Inferior parietal cortex (tissue), 1 donor: Measurements from ENCODE around the gene TLK2.
"Not testable (repeated sequence)": the region's sequence is repeated elsewhere in the genome, so short reads cannot be mapped to it uniquely, and the experiment has no call there.

Experiments used
- DNase-seq: peaks from one replicate; pipeline ENCODE4 v3.0.0-alpha.2; 2016; ENCODE audit errors: extremely low spot score

TLK2 gene

DNA sequence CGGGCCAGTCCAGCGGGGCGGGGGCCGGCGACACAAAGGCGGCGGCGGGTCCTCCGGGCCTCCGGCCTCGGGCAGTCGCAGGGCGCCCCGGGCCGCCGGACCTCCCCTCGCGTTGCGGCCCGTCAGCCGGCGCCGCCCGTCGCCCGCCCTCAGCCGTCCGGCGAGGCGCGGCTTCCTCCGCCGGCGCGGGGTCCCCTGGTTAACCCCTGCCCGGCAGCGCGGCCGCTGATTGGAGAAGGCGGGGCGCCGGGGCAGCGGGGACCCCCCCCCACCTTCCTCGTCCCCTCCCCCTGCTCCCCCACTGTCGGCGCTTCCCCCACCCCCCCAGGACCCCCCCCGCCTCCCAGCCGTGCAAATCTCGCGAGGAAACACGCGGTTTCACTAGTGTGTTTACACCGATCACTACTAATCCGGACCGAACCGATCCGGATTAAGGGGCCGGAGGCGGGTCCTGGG is at the start of gene TLK2:
Gene TLK2 (plus strand): TSS at position 402 of the 456 bp plus-strand sequence. CDS start 2,301 bp downstream, outside the sequence.
- peak; percentile 40 for DNase-seq

DNA sequence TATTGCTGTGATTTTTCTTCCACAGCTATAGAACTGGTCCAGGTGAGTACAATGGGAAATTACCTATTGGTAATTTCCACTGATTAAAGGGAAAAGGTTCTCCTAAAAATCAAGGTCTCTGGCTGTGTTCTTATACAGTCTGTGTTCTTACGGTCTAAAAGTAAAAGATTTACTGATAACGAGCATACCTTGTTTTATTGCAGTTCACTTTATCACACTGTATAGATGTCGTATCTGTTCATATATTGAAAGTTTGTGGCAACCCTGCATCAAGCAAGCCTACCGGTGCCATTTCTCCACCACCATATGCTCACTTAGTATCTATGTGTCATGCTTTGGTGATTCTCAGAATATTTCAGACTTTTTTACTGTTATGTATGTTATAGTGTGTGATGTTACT is 43.4 kb upstream of the TLK2 start:
- not testable (repeated sequence) for DNase-seq

DNA sequence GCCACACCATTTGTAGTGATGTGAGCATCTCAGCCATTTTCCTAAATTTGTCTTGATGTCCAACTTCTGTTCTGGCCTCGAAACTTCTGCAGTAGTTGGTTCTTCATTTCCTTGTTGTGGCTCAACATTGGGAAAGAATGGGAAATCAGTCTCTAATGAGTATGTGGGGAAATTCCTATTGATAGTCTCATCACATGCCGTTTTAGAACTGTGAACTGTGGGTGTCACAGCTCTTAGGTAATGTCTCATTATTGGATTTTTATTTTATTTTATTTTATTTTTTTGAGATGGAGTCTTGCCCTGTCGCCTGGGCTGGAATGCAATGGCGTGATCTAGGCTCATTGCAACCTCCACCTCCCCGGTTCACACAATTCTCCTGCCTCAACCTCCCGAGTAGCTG is 37.4 kb upstream of the TLK2 start:
- not testable (repeated sequence) for DNase-seq

DNA sequence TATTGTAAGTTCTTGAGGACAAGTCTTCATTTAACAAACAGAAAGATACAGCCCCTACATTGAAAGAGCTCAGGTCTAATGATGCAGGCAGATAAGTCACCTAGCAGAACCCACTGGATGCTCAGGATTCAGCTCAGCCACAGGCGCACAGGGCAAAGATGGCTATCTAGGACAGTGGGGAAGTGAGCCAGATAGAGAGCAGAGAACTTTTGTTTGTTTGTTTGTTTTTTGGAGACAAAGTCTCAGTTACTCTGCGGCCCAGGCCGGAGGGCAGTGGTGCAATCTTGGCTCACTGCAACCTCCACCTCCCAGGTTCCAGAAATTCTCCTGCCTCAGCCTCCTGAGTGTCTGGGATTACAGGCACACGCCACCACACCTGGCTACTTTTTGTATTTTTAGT is 34.6 kb upstream of the TLK2 start:
- DNase-seq = no peak

DNA sequence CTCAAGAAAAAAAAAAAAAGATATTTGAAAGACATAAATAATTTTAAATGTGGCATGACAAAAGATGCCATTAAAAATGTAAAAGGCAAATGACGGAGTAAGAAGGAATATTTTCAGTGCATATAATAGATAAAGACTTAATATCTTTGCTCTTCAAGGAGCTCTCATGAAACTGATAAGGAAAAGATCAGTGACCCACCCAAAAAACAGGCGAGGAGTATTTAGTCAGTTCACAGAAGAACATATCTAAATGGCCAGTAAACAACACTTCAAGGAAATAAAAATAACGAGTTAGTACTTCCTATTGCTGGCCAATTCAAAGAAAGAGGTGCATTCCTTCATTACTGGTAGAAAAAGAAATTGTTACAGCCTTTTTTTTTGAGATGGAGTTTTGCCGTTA is 32.8 kb upstream of the TLK2 start:
- DNase-seq = not testable (repeated sequence)

DNA sequence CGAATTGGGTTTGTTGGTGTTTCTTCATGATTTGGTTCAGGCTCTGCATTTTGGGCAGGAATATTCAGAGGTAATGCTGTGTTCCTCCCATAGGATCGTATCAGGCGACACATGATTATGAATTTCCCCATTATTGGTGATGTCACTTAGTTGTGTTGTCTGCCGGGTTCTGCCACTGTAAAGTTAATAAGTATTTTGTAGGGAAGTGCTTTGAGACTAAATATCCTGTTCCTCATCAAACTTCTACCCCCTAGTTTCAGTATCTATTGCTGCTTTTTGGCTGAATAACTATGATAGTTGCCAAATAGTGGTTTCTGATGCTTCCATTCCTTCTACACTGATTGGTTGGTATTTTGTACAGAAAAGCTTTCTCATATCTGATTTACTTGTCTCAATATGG is 26.4 kb upstream of the TLK2 start:
- not testable (repeated sequence) for DNase-seq

DNA sequence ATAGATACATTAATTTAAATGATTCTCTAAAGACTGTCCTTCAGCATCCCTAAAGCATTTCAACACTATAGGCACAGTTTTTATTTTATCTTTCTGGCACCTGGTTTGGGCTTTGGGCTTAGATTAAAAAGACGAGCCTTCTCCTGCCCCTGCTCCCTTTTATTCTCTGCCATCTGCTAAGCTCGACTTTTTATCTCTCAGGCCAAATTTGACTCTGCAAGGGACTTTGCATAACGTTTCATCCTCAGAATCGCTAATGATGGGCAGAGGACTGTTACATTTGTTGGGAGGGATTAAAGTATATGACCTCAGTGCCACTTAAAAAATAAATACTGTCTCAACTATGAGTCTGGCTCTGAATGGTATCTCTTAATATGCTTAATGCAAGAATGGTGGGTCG is 25.6 kb upstream of the TLK2 start:
- not testable (repeated sequence) for DNase-seq

DNA sequence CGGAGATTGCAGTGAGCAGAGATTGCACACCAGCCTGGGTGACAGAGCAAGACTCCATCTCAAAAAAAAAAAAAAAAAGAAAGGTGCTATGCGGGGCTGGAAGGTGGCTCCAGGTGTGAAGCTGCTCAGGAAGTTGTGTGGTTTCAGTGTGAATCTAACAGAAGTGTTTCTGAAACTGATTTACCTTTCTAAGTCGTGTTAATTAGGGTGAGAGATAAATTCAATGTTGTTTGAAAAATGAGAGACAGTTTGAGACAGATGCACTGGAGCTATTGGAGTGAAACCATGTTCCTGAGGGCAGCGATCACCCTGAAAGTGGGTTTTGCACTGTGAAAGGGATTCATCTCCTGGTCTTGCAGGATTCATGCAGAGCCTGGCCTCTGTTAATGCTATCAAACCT is 25.0 kb upstream of the TLK2 start:
- DNase-seq = not testable (repeated sequence)

DNA sequence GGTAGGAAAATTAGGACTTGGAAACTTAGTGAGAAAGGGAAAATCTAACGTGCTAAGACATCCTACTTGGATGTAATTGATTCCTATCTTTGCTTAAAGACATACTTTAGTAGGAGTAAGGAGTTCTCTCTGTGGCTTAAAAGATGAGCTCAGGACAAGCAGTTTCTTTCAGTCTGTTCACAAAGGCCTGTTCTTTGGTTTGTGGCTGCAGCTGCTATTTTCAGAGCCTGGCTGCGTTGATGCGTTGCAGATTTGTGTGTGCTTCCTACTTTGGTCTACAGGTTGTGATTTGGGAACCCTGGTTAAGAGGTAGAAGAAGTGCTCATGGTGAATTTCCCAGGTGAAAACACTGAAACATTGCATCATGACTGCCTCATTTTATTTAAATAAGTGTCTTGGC is 24.5 kb upstream of the TLK2 start:
- DNase-seq = peak; percentile 5

DNA sequence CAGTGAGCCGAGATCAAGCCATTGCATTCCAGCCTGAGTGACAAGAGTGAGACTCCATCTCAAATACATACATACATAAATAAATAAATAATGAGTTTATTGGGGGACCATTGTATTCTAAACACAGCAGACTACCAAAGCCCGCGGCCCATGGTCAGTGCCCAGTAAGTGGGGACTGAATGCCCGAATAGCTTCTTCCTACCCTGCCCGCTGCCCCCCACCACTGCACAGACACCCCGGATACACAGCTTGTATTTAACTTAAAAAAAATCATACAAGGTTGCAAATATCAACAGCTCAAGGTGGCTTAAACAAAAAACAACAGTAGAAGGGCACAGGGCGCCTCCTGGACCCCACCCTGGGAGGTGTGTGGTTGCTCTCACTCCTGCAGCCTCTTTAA is 22.6 kb upstream of the TLK2 start:
- no peak for DNase-seq

DNA sequence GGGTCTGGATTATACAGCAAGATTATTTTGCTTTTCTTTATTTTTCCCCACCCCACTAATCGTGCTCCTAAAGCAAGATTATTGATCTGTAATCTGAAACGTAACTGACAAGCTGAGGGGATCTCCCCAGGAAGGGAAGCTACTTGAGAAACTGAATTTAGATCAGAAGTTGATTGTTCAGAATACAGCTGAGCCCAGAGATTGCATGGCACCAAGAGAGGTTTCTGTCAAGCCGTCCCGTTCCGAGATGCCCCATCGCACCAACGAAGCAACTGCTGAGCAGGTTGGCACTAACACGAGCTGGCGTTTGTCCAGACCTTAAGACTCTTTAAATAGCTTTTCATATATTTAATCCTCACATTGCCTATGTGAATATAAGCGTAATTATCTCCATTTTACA is 20.1 kb upstream of the TLK2 start:
- not testable (repeated sequence) for DNase-seq

DNA sequence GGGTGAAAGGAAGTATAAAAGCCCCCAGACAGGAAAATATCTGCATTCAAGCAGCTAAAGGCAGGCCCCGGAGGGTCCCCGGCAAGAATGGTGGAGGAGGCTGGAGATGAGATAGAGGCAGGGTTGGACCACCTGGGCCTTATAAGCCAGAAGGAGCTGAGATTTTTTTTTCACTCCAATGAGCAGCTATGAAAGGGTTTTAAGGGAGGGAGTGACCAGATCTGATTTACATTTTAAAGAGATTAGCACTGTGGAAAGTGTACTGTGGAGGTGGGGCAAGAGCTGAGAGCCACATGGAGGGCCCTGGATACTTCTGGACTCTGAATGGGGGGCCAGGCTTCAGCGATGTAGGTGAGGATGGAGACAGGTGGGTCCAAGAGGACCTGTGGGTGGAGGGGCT is 14.2 kb upstream of the TLK2 start:
- DNase-seq = not testable (repeated sequence)

DNA sequence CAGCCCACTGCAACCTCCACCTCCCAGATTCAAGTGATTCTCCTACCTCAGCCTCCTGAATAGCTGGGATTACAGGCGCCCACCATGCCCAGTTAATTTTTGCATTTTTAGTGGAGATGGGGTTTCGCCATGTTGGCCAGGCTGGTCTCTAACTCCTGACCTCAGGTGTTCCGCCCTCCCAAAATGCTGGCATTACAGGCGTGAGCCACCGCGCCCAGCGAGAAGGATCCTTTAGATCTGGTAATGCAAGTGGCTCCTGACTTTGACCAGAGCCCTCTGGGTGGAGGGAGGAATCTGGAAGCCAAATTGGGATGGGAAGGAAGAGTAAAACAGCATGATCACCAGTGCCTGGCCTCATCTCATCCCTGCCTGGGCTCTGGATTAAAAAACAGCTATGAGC is 13.4 kb upstream of the TLK2 start:
- not testable (repeated sequence) for DNase-seq

DNA sequence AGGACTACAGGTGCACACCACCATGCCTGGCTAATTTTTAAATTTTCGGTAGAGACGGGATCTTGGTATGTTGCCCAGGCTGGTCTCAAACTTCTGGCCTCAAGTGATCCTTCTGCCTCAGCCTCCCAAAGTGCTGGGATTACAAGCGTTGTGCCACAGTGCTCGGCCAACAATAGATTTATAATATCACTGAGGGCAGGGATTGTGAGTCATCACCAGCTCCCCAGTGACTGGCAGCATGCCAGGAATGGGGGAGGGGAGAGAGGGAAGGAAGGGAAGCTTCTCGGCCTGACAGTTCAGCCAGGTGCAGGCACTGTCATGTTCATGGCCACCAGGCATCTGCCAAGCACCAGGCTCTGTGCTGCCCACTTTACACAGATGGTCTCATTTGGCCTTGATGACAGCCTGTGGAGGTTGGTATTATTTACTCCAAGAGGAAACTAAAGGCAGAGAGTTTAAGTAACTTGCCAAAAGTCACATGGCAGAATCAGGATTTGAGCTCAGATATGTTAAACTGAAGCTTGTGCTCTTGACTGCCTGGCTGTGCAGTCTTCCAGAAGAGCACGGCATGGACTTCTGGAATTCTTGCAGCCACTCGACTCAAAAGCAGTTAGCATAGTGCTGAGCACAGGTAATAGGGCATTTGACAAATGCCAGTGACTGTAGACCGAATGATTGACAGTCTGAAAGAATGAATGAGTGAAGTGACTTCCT is 7.8 kb upstream of the TLK2 start:
- DNase-seq = peak; percentile 42

DNA sequence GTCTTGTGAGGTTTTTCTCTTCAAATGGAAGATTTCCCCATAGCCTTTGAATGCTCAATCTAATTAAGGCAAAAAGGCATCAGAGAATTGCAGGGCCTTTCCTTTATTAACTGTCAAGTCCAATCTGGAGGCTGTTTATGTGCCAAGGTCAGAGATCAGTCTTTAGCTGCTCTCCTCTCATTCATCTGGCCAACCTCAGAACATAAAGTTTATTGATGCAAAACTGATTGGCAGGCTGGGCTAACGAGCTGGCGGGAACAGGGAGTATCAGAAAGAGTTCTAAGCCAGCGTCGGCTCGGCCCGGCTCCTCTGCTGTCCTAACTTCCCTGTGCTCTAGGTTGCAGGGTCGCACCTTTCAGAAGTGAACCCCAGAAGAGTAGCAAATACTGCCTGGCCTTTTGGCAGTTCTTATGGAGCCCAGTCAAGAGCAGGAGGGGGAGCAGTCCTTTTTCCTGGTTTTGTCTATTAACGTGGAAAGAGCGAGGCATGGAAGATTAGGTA is 7.2 kb upstream of the TLK2 start:
- not testable (repeated sequence) for DNase-seq

DNA sequence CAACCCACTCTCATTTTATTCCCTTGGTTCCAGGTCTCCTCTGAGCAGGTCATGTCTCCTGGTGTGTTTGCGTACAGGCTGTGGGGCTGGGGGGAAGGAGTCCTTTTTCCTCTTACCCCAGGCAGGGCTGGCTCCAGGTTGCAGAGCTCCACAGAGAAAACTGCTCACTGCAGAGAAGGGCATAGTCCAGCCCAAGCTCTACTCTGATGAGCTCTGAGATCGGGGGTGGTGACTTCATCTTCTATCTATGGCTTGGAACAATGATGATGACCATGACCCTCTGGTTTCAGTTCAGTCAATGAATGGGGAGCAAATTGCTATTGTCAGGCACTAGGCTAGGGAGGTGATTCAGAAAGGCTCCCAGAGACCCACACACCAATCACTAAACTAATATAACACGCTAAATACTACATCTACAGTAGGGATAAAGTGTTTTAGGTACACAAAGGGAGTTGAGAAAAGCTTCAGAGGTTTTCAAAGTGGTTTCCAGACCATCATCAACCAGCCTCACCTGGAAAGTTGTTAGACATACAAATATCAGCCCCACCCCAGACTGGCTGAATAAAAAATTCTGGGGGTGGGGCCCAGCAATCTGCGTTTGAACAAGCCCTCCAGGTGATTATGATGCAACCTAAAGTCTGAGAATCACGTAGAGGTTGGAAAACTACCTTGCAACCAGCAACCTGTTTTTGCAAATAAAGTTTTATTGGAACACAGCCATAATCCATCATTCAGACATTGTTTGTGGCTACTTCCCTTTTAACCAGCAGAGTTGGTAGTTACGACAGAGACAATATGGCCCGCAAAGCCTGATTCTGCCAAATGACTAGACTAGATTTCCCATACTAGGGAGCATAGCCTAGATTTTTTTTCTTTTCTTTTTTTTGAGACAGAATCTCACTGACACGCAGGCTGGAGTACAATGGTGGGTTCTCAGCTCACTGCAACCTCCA is 5.3 kb upstream of the TLK2 start:
- DNase-seq = not testable (repeated sequence)

DNA sequence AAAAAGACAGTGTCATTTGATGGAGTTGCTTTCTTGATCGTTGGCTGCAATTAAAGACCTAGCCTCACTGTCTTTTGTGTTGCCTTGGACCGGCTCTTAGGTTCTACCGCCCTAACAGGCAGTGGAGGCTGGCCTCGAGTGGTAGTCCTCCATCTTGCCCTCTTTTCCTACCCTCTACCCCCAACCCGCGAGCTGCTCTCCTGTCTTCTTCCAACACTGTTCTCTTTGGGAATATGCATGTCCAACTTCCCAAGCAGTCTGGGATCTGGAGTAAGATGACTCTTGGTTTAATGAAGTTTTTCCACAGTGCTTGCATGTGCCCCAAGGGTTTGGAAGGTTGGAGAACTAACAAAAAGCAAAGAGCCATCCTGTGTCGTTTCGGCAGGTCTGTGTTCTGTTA is 1.5 kb upstream of the TLK2 start:
- not testable (repeated sequence) for DNase-seq

DNA sequence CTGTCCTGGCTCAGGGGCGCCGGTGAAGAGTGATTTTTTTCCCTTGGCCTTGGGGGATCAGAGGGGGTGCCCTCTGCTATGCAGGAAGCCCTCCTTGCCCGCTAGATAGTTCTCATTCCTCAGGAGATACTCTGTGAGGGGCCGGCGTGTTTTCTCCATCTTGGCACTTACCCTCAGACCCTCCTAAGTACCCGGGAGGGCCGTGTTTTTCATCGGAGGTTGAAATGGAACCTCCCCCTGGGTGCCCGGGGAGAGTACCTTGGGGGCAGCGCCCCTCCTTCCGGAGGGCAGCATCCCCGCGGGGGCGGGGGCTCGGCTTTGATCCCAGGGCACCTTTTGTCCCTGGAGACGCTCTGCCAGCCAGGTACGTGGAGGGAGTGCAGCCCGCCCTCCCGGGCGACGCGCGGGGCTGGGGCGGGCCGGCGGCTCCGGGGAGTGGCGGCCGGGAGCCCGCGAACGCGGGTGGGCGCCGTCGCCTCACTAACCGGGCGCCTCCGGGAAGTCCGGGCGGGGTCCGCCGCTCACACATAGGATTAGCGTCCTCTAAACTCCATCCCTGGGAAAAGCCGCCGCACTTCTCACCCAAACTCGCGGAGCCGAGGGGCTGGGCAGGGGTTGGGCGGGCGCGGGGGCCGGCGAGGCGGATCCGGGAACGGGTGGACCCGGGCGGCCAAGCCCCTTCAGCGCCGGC is 762 bp upstream of the TLK2 start:
- not testable (repeated sequence) for DNase-seq

DNA sequence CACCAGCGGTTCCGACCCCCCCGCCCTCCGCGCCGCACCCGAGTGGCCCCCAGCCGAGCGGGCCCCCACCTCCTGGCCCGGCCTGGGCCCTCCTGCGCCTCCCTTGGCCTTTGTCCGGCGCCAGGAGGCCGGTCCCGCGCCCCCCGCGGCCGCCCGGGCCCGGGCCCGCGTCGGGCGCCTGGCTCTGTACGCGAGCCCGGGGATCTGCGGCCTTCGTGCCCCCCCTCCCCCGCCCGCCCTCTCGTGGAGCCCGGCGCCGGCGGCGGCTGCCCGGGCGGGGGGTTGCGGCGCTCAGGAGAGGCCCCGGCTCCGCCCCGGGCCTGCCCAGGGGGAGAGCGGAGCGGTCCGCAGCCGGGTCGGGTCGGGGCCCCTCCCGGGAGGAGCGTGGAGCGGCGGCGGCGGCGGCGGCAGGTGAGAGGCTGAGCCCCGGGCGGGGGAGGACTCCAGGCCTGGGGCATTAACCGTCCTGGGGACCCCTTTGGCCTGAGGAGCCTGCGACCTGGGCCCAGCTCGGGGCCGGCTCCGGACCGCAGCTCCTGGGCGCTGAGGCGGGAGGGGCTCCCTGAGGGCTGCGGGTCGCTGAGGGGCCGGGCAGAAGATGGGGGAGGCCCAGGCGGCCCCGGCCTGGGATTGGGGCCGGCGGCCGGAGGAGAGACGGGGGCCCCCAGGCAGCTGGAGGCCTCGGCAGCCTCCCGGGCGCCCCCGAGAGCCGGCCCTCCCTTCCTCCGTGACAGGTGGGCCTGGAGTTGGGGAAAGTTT is 434 bp downstream of the TLK2 start:
- DNase-seq = not testable (repeated sequence)

DNA sequence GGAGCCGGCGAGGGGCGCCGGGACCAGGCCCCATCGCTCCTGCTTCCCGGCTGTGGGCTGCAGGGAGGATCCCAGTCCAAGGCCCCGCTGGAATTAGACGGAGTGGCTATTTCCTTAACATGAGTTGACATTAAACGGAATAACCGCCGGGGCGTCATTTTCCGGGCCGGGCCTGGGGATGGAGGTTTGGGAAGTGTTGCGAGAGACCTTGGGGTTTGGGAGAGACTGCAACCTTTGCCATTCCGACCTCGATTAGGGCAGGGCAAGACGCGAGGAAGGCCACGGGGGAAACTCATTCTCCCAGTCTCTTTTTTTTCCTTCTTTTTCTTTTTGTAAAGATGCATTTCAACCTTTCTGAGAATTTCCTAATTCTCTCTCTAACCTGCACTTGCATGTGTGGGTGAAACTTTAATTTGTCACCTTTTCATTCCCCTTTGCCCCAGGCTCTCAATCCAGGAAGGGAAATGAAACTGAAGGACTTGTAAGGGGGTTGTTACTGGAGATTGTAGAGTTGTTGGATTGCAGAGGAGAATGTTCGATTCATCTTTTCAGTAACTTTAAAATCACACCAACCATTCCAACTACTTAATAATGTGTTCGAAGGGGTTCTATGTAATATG is 1.1 kb downstream of the TLK2 start:
- peak; percentile 21 for DNase-seq

DNA sequence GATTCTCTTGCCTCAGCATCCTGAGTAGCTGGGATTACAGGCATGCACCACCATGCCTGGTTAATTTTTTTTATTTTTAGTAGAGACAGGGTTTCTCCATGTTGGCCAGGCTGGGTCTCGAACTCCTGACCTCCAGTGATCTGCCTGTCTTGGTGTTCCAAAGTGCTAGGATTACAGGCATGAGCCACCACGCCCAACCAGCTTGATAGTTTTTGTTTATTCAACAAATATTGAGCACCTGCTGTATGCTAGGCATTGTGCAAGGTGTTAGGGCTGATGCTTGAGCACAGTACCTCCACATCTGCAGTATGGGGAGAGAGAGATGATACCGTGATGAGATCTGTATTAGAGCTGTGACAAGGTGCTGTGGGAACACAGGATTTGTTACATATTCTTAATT is 3.9 kb downstream of the TLK2 start:
- not testable (repeated sequence) for DNase-seq
